ENCODE results near the gene NOD2.

DNA sequence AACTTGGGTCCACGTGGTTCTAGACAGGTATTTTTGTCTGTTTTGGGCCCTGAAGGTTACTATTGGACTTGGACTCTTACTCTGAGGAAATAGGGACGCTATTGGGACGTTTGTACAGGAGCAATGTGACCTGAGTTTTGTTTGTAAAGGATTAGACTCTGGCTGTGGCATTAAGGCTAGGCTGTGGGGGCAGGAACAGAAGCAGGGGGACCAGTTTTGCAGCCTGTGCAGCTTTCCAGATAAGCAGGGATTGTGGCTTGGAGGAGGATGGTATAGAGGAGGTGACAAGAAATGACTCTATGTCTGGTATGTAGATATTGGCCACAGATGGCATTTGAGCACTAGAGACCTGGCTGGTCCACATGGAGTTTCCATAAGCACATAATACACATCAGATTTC lies 12.8 kb downstream of the NOD2 start:
- TF ChIP-seq ZNF317 (CRISPR knock-in tag; IDR thresholded peaks at IDR 0.05; ENCODE audit: borderline replicate concordance, low read depth): no peak
- TF ChIP-seq, protein P1, sequence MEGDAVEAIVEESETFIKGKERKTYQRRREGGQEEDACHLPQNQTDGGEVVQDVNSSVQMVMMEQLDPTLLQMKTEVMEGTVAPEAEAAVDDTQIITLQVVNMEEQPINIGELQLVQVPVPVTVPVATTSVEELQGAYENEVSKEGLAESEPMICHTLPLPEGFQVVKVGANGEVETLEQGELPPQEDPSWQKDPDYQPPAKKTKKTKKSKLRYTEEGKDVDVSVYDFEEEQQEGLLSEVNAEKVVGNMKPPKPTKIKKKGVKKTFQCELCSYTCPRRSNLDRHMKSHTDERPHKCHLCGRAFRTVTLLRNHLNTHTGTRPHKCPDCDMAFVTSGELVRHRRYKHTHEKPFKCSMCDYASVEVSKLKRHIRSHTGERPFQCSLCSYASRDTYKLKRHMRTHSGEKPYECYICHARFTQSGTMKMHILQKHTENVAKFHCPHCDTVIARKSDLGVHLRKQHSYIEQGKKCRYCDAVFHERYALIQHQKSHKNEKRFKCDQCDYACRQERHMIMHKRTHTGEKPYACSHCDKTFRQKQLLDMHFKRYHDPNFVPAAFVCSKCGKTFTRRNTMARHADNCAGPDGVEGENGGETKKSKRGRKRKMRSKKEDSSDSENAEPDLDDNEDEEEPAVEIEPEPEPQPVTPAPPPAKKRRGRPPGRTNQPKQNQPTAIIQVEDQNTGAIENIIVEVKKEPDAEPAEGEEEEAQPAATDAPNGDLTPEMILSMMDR (IDR thresholded peaks at IDR 0.05): no peak
